ENCODE results near the gene EIF2D.

EIF2D gene

DNA sequence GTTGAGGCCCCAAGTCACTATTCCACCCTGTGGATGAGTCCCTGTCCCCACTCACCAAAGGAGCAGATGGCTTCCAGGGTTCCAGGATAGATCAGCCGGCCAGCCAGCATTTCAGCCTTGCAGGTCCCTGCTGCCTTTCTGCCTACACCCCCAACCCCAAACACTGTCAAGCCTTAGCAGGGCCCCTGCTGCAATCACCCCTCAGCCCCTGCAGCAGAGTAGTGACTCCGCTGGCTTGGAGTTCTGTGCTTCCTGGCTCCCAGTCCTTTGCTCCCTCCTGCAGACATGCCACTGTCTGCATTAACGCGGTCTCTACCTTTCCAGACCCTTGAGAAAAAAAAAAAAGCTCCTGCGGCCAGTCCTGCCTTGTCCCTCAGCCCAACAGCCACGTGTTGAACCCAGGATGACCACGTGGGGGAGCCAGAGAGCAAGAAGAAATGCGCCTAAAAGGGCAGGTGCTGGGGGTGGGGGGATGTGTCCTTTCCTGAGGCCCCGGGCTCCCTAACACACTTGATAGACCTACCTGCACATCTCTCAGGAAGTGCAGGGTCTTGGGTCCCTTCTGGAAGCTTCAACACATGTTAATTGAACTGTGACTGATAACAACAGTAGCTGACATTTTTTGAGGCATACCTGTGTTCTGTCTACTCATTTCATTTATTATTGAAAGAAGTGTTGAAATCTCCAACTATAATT, 67.6 kb downstream of the EIF2D start:
- peak; percentile 75 for DNase-seq
